ENCODE data around the gene OR9Q1.

Gene OR9Q1, protein sequence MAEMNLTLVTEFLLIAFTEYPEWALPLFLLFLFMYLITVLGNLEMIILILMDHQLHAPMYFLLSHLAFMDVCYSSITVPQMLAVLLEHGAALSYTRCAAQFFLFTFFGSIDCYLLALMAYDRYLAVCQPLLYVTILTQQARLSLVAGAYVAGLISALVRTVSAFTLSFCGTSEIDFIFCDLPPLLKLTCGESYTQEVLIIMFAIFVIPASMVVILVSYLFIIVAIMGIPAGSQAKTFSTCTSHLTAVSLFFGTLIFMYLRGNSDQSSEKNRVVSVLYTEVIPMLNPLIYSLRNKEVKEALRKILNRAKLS

DNA sequence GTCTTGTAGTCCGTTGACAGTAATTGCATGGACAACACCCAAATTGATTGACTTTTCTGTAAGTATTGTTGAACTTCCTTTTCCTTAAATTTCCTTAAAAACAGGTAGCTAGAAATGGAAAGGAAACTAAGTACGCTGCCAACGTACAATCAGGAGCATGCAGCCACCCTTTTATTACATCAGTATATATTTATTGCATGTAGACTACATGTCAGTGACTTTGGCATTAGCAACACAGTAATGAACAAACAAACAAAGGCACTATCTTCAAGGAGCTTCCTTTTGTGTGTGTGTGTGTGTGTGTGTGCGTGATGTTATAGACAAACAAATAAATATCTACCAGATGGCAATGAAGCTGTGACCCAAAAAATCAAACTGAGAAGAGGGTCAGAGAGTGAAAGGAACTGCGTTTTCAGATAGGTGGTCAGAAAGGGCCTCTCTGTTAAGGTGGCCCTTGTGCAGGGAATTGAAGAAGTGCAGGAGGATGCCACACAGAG is at the start of gene OR9Q1:
Gene OR9Q1, plus strand, starts transcription at position 447 of the 497 bp plus-strand sequence. CDS start 155,564 bp downstream, outside the sequence.
- Histone ChIP-seq H3K4me3 (ENCODE audit: low read depth in 1 of 2, low read length in 1 of 2) (no peak within 1 kb of the TSS), H3K4me1 (ENCODE audit: control insufficient read depth in 1 of 2, insufficient read depth in 1 of 2, low read depth in 1 of 2, low read length in 1 of 2) (no peaks in the 10 kb centered on the region), H3K9me3 (no peaks in the 10 kb centered on the region), H3K27me3 (no peaks in the 10 kb centered on the region), H3K36me3 (no peaks in the 10 kb centered on the region), H3K27ac (no peak within 1 kb of the TSS)
- TF ChIP-seq, protein P1, sequence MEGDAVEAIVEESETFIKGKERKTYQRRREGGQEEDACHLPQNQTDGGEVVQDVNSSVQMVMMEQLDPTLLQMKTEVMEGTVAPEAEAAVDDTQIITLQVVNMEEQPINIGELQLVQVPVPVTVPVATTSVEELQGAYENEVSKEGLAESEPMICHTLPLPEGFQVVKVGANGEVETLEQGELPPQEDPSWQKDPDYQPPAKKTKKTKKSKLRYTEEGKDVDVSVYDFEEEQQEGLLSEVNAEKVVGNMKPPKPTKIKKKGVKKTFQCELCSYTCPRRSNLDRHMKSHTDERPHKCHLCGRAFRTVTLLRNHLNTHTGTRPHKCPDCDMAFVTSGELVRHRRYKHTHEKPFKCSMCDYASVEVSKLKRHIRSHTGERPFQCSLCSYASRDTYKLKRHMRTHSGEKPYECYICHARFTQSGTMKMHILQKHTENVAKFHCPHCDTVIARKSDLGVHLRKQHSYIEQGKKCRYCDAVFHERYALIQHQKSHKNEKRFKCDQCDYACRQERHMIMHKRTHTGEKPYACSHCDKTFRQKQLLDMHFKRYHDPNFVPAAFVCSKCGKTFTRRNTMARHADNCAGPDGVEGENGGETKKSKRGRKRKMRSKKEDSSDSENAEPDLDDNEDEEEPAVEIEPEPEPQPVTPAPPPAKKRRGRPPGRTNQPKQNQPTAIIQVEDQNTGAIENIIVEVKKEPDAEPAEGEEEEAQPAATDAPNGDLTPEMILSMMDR (IDR thresholded peaks at IDR 0.05) = no peak

DNA sequence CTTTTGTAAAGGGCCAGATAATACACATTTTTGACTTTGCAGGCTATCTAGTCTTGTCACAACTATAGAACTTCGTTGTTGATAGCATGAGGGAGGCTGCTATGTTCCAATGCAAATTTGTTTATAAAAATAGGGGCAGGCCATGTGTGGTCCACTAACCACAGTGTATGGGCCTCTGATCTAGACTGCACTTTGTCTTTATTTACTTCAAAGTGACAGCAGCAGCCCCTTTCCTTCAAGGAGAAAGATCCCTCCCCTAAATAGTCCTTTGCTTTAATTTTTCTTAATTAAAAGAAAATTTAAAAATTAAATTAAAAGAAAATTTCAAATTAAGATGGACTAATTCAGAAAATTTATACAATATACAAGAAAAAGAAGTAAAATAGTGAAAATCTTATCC is 49.5 kb upstream of the OR9Q1 start:
- Histone ChIP-seq H3K27ac (no peak overlapping the region), H3K9me3 (no peaks in the 10 kb centered on the region), H3K4me1 (ENCODE audit: control insufficient read depth in 1 of 2, insufficient read depth in 1 of 2, low read depth in 1 of 2, low read length in 1 of 2) (no peaks in the 10 kb centered on the region), H3K27me3 (no peaks in the 10 kb centered on the region), H3K4me3 (ENCODE audit: low read depth in 1 of 2, low read length in 1 of 2) (no peak overlapping the region), H3K36me3 (no peaks in the 10 kb centered on the region)
- TF ChIP-seq, protein P1 (IDR thresholded peaks at IDR 0.05) = no peak

DNA sequence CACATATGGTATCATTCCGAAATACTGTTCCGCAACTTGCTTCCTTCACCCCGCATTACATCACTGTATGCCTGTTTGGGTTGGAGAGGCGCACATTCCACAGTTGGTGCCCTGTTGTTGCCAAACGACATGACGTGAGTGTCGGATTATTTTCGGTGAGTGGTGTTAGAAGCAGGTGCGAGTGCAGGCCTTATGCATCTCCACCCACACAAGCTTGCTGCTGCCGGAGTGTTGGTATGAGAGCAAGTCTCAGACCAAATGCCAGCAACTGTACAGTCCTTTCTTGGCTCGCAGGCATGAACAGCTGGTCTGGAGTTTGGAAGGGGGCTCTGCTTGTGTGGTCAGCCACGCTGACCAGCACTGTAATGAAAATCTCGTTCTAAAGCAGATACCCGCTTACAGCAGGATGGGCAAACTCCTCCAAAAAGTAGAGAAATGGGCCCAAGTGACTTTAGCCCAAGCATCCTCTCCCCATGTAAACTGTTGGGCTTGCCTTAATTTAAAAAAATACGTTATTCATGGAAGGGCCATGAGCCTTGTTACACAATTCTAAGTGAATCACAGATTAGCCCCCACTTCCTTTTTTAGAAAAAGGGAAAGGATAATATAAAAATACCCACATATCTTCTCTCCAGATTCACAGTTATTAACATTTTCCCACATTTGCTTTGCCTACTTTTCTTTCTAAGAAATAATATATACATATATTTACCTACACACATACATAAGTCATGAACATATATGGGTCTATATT is 48.7 kb upstream of the OR9Q1 start:
- Histone ChIP-seq H3K27ac (no peak overlapping the region), H3K36me3 (no peaks in the 10 kb centered on the region), H3K4me1 (ENCODE audit: control insufficient read depth in 1 of 2, insufficient read depth in 1 of 2, low read depth in 1 of 2, low read length in 1 of 2) (no peaks in the 10 kb centered on the region), H3K9me3 (no peaks in the 10 kb centered on the region), H3K27me3 (no peaks in the 10 kb centered on the region), H3K4me3 (ENCODE audit: low read depth in 1 of 2, low read length in 1 of 2) (no peak overlapping the region)
- TF ChIP-seq, protein P1 (IDR thresholded peaks at IDR 0.05) = no peak

DNA sequence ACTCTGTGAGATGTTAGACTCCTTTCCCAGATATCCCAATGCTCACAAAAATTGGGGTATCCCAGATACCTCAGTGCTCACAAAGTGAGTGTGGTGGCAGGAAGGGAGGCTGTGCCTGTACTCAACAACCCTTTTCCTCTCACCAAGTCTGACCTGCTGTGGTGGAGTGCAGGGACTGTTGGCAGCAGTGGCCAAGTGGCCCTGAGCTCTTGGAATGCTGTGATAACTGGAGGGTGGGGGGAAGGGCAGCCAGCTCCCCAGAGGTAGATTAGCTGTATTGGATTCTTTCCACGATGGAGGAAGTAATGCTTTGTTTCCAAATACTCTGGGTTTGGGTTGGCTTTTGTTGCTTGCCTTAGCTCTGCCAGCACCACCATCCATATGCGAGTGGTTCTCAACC is 46.0 kb upstream of the OR9Q1 start:
- Histone ChIP-seq H3K27ac (no peak overlapping the region), H3K9me3 (no peaks in the 10 kb centered on the region), H3K27me3 (no peaks in the 10 kb centered on the region), H3K4me3 (ENCODE audit: low read depth in 1 of 2, low read length in 1 of 2) (no peak overlapping the region), H3K36me3 (no peaks in the 10 kb centered on the region), H3K4me1 (ENCODE audit: control insufficient read depth in 1 of 2, insufficient read depth in 1 of 2, low read depth in 1 of 2, low read length in 1 of 2) (no peaks in the 10 kb centered on the region)
- TF ChIP-seq, protein P1 (IDR thresholded peaks at IDR 0.05) = no peak

DNA sequence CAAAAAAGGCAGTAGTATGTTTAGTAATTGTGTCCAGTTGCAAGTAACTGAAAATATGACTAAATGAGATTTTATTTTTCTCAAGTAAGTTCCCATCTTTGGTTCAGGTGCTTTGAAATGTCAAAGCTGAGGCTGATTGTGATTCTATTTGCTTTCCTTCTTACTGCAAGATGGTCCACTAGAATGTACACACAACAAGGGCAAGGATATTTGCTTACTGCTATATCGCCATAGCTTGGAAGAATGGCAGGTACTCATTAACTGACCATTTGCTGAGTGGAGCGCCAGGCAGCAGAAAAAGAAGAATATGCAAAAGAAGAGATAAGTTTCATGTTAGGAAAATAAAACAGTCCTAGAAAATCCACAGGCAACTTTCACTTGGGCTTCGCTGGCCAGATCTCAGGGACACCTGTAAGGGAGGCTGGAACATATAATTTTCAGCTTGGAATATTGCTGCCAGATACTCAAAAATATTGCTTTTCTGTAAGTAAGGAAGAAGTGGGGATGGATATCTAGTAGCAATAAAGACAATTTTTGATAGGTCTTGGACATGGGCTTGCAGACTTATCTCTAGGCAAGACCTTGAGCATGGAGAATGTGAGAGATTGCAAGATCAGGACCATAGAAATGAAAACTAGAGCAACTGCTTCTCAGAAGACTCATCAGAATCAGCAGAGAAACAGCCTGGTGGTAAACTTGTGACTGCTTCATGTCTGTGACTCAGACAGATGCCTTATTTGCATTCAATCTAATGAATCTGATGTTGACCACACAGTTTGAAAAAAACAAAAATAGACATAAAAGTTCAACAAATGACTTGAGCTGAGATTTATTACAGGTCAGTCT is 44.8 kb upstream of the OR9Q1 start:
- Histone ChIP-seq H3K27me3 (no peaks in the 10 kb centered on the region), H3K4me3 (ENCODE audit: low read depth in 1 of 2, low read length in 1 of 2) (no peak overlapping the region), H3K27ac (no peak overlapping the region), H3K4me1 (ENCODE audit: control insufficient read depth in 1 of 2, insufficient read depth in 1 of 2, low read depth in 1 of 2, low read length in 1 of 2) (no peaks in the 10 kb centered on the region), H3K9me3 (no peaks in the 10 kb centered on the region), H3K36me3 (no peaks in the 10 kb centered on the region)
- TF ChIP-seq, protein P1 (IDR thresholded peaks at IDR 0.05) = no peak
